ENCODE data around the gene MRGPRE.

- TF ChIP-seq CTCF (conservative IDR thresholded peaks at IDR 0.05; ENCODE audit: low read depth, low read length) (no peak), EZH2 (IDR thresholded peaks at IDR 0.05; ENCODE audit: low read length, unreplicated experiment) (no peak), EZH2phosphoT487 (IDR thresholded peaks at IDR 0.05; ENCODE audit: borderline replicate concordance, low read length) (no peak)
Measured at GRCh38 chr11:3214420-3214699, 17.9 kb downstream of the MRGPRE start.
